B cell (primary cell): ENCODE data around the gene KDM4D. TPM values are rescaled to one million over a fixed set of nuclear protein-coding genes. Genes with fewer than 3 reads are reported as not detected.

Source experiments
- ATAC-seq: fragments of 200-7000 bp; cut with Tn5 transposase; one replicate; pipeline ENCODE4 v1.10.0; 2021; ENCODE audit warnings: low read depth, mild to moderate bottlenecking, moderate number of reproducible peaks, moderate library complexity
- CTCF ChIA-PET: fragments of 350-600 bp; sonication (Branson Sonifier 250); formaldehyde crosslinking; loops from one replicate; lab custom pipeline; 2021; ENCODE audit warnings: antibody characterized with exemption, inconsistent platforms; lab: Charles Lee
- POLR2A ChIA-PET: fragments of 350-600 bp; sonication (Branson Sonifier 250); formaldehyde crosslinking; loops from one replicate; lab custom pipeline; 2021; ENCODE audit warnings: antibody characterized with exemption; lab: Charles Lee
- DNase-seq: peaks from one replicate; pipeline ENCODE4 v3.0.0; 2013
- H2AFZ ChIP-seq: 2 replicates; pipeline ENCODE4 v1.6.1; 2012; ENCODE audit warnings: mild to moderate bottlenecking, low read depth, low read length; ENCODE audit not compliant: insufficient read depth, poor library complexity, severe bottlenecking
- H3K27ac ChIP-seq, 2 donors: 1 replicate in 1 of 2; 2 replicates in 1 of 2; pipeline ENCODE4 v1.5.1; 2012 to 2013; ENCODE audit warnings: low read length in 2 of 2, mild to moderate bottlenecking in 2 of 2, moderate library complexity in 1 of 2
- H3K27me3 ChIP-seq, 4 experiments: fragments of 200-600 bp in 1 of 4; sonication (generic) in 1 of 4; replicated peaks in 1 of 4; 1 replicate in 2 of 4; 2 replicates in 2 of 4; pipeline versions ENCODE4 v1.6.1 to v1.7.0; 2013 to 2016; ENCODE audit warnings: low read length in 3 of 4, mild to moderate bottlenecking in 2 of 4, mixed read lengths in 1 of 4, moderate library complexity in 1 of 4; ENCODE audit not compliant: insufficient read depth in 4 of 4, control insufficient read depth in 3 of 4; ENCODE audit errors: control extremely low read depth in 1 of 4
- H3K36me3 ChIP-seq, 2 experiments: replicated peaks in 1 of 2; 1 replicate in 1 of 2; 2 replicates in 1 of 2; pipeline versions ENCODE4 v1.6.1 to v1.7.1; 2013; ENCODE audit warnings: low read length in 1 of 2; ENCODE audit not compliant: insufficient read depth in 2 of 2, control insufficient read depth in 1 of 2; ENCODE audit errors: control extremely low read depth in 1 of 2, extremely low read depth in 1 of 2
- H3K4me1 ChIP-seq, 2 donors: fragments of 200-600 bp in 1 of 2; sonication (generic) in 1 of 2; 1 replicate in 1 of 2; 2 replicates in 1 of 2; pipeline versions ENCODE4 v1.5.1 to v1.6.1; 2013 to 2017; ENCODE audit warnings: low read length in 2 of 2; ENCODE audit not compliant: control insufficient read depth in 2 of 2, insufficient read depth in 2 of 2
- H3K4me2 ChIP-seq: replicated peaks from 2 replicates; pipeline ENCODE3; 2012; ENCODE audit warnings: mild to moderate bottlenecking, low read depth, low read length; ENCODE audit not compliant: poor library complexity, severe bottlenecking
- H3K4me3 ChIP-seq, 5 experiments: fragments of 200-600 bp in 1 of 5; sonication (generic) in 1 of 5; 1 replicate in 3 of 5; 2 replicates in 2 of 5; pipeline versions ENCODE4 v1.5.1 to v1.7.0; 2011 to 2016; ENCODE audit warnings: low read length in 4 of 5, mild to moderate bottlenecking in 4 of 5, low read depth in 2 of 5, control low read depth in 1 of 5, moderate library complexity in 1 of 5; ENCODE audit not compliant: insufficient read depth in 1 of 5; ENCODE audit errors: control extremely low read depth in 1 of 5, extremely low read depth in 1 of 5
- H3K79me2 ChIP-seq: fragments of 200-600 bp; sonication (generic); one replicate; pipeline ENCODE4 v1.6.0; 2016; ENCODE audit warnings: low read length; ENCODE audit not compliant: control insufficient read depth, insufficient read depth
- H3K9ac ChIP-seq: fragments of 200-600 bp; sonication (generic); 2 replicates; pipeline ENCODE4 v1.6.1; 2017; ENCODE audit warnings: mild to moderate bottlenecking, low read length, moderate library complexity
- H3K9me3 ChIP-seq, 3 donors: one replicate each; pipeline versions ENCODE4 v1.6.1 to v1.7.1; 2013; ENCODE audit warnings: low read length in 2 of 3; ENCODE audit not compliant: control insufficient read depth in 2 of 3, insufficient read depth in 1 of 3; ENCODE audit errors: control extremely low read depth in 1 of 3
- H4K20me1 ChIP-seq: 2 replicates; pipeline ENCODE4 v1.6.0; 2012; ENCODE audit warnings: mild to moderate bottlenecking, low read length; ENCODE audit not compliant: insufficient read depth, control insufficient read depth, poor library complexity, severe bottlenecking
- H3K27ac Mint-ChIP-seq: one replicate; pipeline ENCODE4 v1.8.0; 2021; ENCODE audit warnings: mixed read lengths
- H3K27me3 Mint-ChIP-seq: one replicate; pipeline ENCODE4 v1.8.0; 2021; ENCODE audit warnings: mixed read lengths
- H3K4me1 Mint-ChIP-seq: one replicate; pipeline ENCODE4 v1.8.0; 2021; ENCODE audit warnings: mixed read lengths
- H3K4me3 Mint-ChIP-seq: one replicate; pipeline ENCODE4 v1.8.0; 2021; ENCODE audit warnings: mixed read lengths
- H3K9me3 Mint-ChIP-seq: one replicate; pipeline ENCODE4 v1.8.0; 2022; ENCODE audit warnings: mixed read lengths; ENCODE audit not compliant: insufficient read depth
- CTCF ChIP-seq: fragments of 200-600 bp; IDR thresholded peaks from one replicate; pipeline ENCODE4 v1.8.0; 2022; ENCODE audit warnings: antibody characterized with exemption, mild to moderate bottlenecking
- EZH2 ChIP-seq: IDR thresholded peaks from 2 replicates; pipeline ENCODE4 v1.6.1; 2012; ENCODE audit warnings: borderline replicate concordance, low read depth, mild to moderate bottlenecking, moderate library complexity, low read length; ENCODE audit not compliant: insufficient read depth, poor library complexity, severe bottlenecking
- WGBS: methylation state at CpG from one replicate; pipeline ENCODE4 v1.1.5; 2013; ENCODE audit warnings: missing lambda C conversion rate; ENCODE audit not compliant: insufficient coverage; 5-methylcytosine and 5-hydroxymethylcytosine counted together
- intact Hi-C: fragments of 100-400 bp; cut with micrococcal nuclease; formaldehyde crosslinking; loops from one replicate; pipeline ENCODE4 v1.10.0; 2022
- polyA plus RNA-seq: library from polyadenylated mRNA; depleted of rRNA; stranded (reverse); fragments of >200 nt; gene quantifications from 2 replicates; pipeline ENCODE4 v1.2.3, GENCODE V29; 2012
- total RNA-seq, 2 donors: library from RNA; stranded (reverse); fragments of 120-200 nt in 1 of 2; gene quantifications; 1 replicate in 1 of 2; 2 replicates in 1 of 2; pipeline versions ENCODE4 v1.2.3 to v1.2.4, GENCODE V29; 2013 to 2022

The KDM4D gene
- total and polyA plus RNA-seq, 2 donors (not counting 1 experiment from before 2014, with no cell fraction given): 0.44 to 0.58 TPM

GRCh38 chr11:94926698-94927237 is 46.7 kb upstream of the KDM4D start:
- ChIA-PET POLR2A (no interaction called here), CTCF (no interaction called here)
- no peak for TF ChIP-seq CTCF
- TF ChIP-seq EZH2: no peak
- Histone ChIP-seq H3K27ac (no peak overlapping the region), H3K9ac (no peak overlapping the region), H3K4me3 (no peak overlapping the region), H3K4me2 (no peak overlapping the region), H3K9me3 (no peaks in the 10 kb centered on the region), H3K27me3 (peaks cover 0 to 3% (median 1%) of the 10 kb centered on the region in 4 experiments), H3K79me2 (no peaks in the 10 kb centered on the region), H2AFZ (no peak overlapping the region), H3K4me1 (peaks cover 11 to 29% of the 10 kb centered on the region in 2 donors), H3K36me3 (no peaks in the 10 kb centered on the region), H4K20me1 (no peaks in the 10 kb centered on the region)
- Mint-ChIP-seq H3K4me1 (peaks cover 30% of the 10 kb centered on the region), H3K9me3 (no peaks in the 10 kb centered on the region), H3K27ac (no peak overlapping the region), H3K4me3 (no peak overlapping the region), H3K27me3 (peaks cover 9% of the 10 kb centered on the region)
- 47% methylated on average over 4 of the region's 6 CpGs for WGBS
- intact Hi-C loops: no loop called here
- ATAC-seq (no peak), DNase-seq (no peak)

- no peak for ATAC-seq
Measured at GRCh38 chr11:94928117-94928990, 45.2 kb upstream of the KDM4D start.

More at GRCh38 chr11:94928117-94928990, 45.2 kb upstream of the KDM4D start:
- H3K9me3 Mint-ChIP-seq: no peaks in the 10 kb centered on the region
- Histone ChIP-seq H3K79me2 (no peaks in the 10 kb centered on the region), H3K4me2 (no peak overlapping the region), H4K20me1 (no peaks in the 10 kb centered on the region), H3K27me3 (peaks cover 0 to 3% (median 1%) of the 10 kb centered on the region in 4 experiments), H3K4me1 (peaks cover 4 to 18% of the 10 kb centered on the region in 2 donors), H3K9ac (no peak overlapping the region), H3K27ac (no peak overlapping the region), H3K36me3 (no peaks in the 10 kb centered on the region), H2AFZ (no peak overlapping the region), H3K9me3 (no peaks in the 10 kb centered on the region), H3K4me3 (no peak overlapping the region)
- peaks cover 9% of the 10 kb centered on the region for H3K27me3 Mint-ChIP-seq
- no peak overlapping the region for H3K27ac Mint-ChIP-seq
- intact Hi-C loops: no loop called here
- peaks cover 21% of the 10 kb centered on the region for H3K4me1 Mint-ChIP-seq
- CTCF ChIA-PET: interaction anchor here (0.7 to 0.8 kb wide), 2 partner anchors 31 to 35 kb away, joined by 3 to 4 read pairs; no protein-coding TSS in a partner anchor
- TF ChIP-seq EZH2 (no peak), CTCF (no peak)
- no peak for DNase-seq
- POLR2A ChIA-PET: no interaction called here
- no CpG with 5 or more reads among the region's 1 CpG for WGBS
- H3K4me3 Mint-ChIP-seq: no peak overlapping the region
